ENCODE results near the gene DCBLD1.

DCBLD1 gene

DNA sequence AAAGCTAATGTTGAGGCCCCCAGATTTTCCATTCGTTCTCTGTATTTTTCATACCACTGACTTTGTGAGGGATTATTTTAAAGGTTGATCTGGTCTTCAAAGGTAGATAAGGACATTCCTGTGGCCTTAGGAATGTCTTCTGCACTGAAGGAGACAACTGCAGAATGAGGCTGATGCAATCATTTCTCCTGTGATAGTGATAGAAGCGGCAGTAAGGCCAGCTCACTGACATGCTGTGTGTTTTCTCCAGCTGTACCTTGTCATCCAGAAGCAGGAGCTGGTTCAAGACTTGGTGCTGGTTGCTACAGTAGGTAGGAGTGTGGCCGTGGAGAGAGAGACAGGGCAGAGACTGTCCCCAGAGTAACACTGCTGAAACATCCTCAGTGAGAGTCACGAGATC, 53.8 kb downstream of the DCBLD1 start:
- TF ChIP-seq, protein P1, sequence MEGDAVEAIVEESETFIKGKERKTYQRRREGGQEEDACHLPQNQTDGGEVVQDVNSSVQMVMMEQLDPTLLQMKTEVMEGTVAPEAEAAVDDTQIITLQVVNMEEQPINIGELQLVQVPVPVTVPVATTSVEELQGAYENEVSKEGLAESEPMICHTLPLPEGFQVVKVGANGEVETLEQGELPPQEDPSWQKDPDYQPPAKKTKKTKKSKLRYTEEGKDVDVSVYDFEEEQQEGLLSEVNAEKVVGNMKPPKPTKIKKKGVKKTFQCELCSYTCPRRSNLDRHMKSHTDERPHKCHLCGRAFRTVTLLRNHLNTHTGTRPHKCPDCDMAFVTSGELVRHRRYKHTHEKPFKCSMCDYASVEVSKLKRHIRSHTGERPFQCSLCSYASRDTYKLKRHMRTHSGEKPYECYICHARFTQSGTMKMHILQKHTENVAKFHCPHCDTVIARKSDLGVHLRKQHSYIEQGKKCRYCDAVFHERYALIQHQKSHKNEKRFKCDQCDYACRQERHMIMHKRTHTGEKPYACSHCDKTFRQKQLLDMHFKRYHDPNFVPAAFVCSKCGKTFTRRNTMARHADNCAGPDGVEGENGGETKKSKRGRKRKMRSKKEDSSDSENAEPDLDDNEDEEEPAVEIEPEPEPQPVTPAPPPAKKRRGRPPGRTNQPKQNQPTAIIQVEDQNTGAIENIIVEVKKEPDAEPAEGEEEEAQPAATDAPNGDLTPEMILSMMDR (IDR thresholded peaks at IDR 0.05; ENCODE audit: unreplicated experiment in 3 of 3): no peak
- H3K27ac Mint-ChIP-seq: no peak overlapping the region
- H3K36me3 Mint-ChIP-seq (ENCODE audit: low read depth): peaks cover 25% of the 10 kb centered on the region
- H3K4me3 Mint-ChIP-seq: no peak overlapping the region
- H3K9me3 Mint-ChIP-seq: no peaks in the 10 kb centered on the region
- H3K27me3 Mint-ChIP-seq (ENCODE audit: low read depth): no peaks in the 10 kb centered on the region
- H3K4me1 Mint-ChIP-seq: no peaks in the 10 kb centered on the region

DNA sequence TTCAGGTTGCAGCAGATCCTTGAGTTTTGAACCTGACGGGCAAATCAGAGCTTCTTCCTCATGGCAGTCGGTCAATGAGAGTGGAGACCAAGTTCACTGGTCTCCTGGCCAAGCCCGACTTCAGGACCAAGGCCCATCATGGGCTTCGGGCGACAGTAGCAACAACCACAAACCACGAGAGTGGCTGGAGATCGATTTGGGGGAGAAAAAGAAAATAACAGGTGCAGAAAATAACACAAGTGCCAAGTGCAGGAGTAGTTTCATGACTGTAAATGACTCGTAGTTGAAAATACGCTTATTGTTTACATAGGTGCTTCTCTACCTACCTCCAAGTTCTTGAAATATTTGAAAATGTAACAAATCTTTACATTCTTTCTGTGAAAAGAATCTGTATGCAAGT, 56.1 kb downstream of the DCBLD1 start:
- Mint-ChIP-seq H3K4me3 (no peak overlapping the region), H3K36me3 (ENCODE audit: low read depth) (peaks cover 25% of the 10 kb centered on the region), H3K9me3 (no peaks in the 10 kb centered on the region), H3K27ac (no peak overlapping the region), H3K27me3 (ENCODE audit: low read depth) (no peaks in the 10 kb centered on the region), H3K4me1 (no peaks in the 10 kb centered on the region)
- TF ChIP-seq, protein P1 (IDR thresholded peaks at IDR 0.05; ENCODE audit: unreplicated experiment in 3 of 3): no peak

DNA sequence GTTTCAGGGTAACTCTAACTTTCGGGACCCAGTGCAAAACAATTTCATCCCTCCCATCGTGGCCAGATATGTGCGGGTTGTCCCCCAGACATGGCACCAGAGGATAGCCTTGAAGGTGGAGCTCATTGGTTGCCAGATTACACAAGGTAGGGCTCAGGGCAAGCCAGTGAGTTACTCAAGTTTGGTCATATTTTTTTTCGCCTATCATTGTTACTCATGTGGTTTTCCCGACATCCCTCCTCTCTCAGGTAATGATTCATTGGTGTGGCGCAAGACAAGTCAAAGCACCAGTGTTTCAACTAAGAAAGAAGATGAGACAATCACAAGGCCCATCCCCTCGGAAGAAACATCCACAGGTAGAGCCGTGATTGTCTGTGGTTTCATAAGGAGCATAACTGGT, 58.2 kb downstream of the DCBLD1 start:
- TF ChIP-seq, protein P1 (IDR thresholded peaks at IDR 0.05; ENCODE audit: unreplicated experiment in 3 of 3): no peak
- H3K27ac Mint-ChIP-seq: no peak overlapping the region
- no peak overlapping the region for H3K4me3 Mint-ChIP-seq
- no peaks in the 10 kb centered on the region for H3K9me3 Mint-ChIP-seq
- peaks cover 25% of the 10 kb centered on the region for H3K36me3 Mint-ChIP-seq (ENCODE audit: low read depth)
- H3K4me1 Mint-ChIP-seq: no peaks in the 10 kb centered on the region
- H3K27me3 Mint-ChIP-seq (ENCODE audit: low read depth): no peaks in the 10 kb centered on the region

DNA sequence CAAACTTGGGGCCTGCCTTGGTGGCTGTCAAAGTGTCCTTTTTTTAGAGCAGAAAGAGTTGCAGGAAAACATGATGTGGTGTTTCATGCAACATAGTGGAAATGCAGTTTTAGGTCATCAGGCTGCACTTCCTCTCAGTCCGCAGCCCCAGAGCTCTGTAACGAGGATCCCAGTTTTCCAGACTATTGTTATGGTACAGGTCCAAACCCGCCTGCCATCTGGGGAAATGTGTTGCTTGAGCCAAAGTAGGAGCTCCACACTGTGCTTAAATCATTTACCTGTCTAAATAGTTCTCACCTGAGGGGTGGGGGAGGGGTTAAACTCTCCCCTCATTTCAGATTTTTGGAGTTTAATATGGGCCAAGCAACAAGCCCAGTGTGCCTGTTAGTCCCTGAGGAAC, 60.0 kb downstream of the DCBLD1 start:
- TF ChIP-seq, protein P1 (IDR thresholded peaks at IDR 0.05; ENCODE audit: unreplicated experiment in 3 of 3): no peak
- H3K4me3 Mint-ChIP-seq: no peak overlapping the region
- peaks cover 26% of the 10 kb centered on the region for H3K36me3 Mint-ChIP-seq (ENCODE audit: low read depth)
- H3K4me1 Mint-ChIP-seq: no peaks in the 10 kb centered on the region
- no peaks in the 10 kb centered on the region for H3K27me3 Mint-ChIP-seq (ENCODE audit: low read depth)
- no peak overlapping the region for H3K27ac Mint-ChIP-seq
- no peaks in the 10 kb centered on the region for H3K9me3 Mint-ChIP-seq

DNA sequence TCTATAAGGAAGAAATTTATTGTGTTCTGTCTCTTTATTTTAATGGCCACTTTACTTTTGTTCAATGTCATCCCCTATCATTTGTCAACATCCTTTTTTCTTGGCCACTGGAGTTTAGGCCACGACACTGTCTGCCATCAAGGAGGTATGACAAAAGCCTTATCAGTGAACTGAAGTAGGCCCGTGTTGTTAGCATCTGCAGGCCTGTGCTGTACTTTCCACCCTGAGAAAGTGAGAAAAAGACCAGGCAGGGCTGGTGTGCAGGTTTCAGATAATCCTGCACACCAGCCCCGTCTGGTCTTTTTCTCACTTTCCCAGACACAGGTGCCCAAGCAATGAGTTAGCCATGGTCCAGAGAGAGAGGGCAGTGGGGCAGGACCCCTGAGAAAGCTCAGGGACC, 62.2 kb downstream of the DCBLD1 start:
- Mint-ChIP-seq H3K9me3 (no peaks in the 10 kb centered on the region), H3K4me1 (peaks cover 7% of the 10 kb centered on the region), H3K36me3 (ENCODE audit: low read depth) (peaks cover 15% of the 10 kb centered on the region), H3K4me3 (no peak overlapping the region), H3K27me3 (ENCODE audit: low read depth) (no peaks in the 10 kb centered on the region), H3K27ac (no peak overlapping the region)
- TF ChIP-seq, protein P1 (IDR thresholded peaks at IDR 0.05; ENCODE audit: unreplicated experiment in 3 of 3): no peak

DNA sequence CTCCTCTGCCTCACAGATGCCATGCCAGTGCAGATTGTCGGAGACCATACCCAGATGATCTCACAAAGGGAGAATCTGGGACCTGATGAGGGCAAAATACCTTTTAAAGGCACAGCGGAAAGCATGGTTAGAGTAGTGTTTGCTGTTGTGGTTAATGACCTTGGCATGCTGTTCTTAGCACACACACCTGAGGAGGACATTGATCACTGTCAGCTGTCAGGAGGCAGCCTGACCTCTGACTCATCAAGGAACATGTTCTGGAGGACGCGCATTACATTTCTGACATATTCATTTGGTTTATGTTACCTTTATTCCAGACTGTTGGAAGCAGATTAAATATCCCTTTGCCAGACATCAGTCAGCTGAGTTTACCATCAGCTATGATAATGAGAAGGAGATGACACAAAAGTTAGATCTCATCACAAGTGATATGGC, 62.7 kb downstream of the DCBLD1 start:
- Mint-ChIP-seq H3K9me3 (no peaks in the 10 kb centered on the region), H3K27ac (no peak overlapping the region), H3K27me3 (ENCODE audit: low read depth) (no peaks in the 10 kb centered on the region), H3K4me1 (peaks cover 7% of the 10 kb centered on the region), H3K36me3 (ENCODE audit: low read depth) (peaks cover 12% of the 10 kb centered on the region), H3K4me3 (no peak overlapping the region)
- TF ChIP-seq, protein P1 (IDR thresholded peaks at IDR 0.05; ENCODE audit: unreplicated experiment in 3 of 3): no peak

Data from nephron (organoid).